22Rv1 (cell line): ENCODE measurements around the gene SPIN2A.
"Not testable (repeated sequence)": the region's sequence is repeated elsewhere in the genome, so short reads cannot be mapped to it uniquely, and the experiment has no call there.

ENCODE experiments used
- H3K27ac ChIP-seq: fragments of 450-650 bp; 2 replicates; pipeline ENCODE4 v1.5.1; 2017
- CTCF ChIP-seq: fragments of 450-650 bp; IDR thresholded peaks from 2 replicates; pipeline ENCODE4 v1.5.1; 2017; ENCODE audit warnings: mild to moderate bottlenecking
- ZFX ChIP-seq: fragments of 450-650 bp; IDR thresholded peaks from 2 replicates; pipeline ENCODE4 v1.6.1; 2017; ENCODE audit warnings: antibody characterized with exemption, borderline replicate concordance

The SPIN2A gene

DNA sequence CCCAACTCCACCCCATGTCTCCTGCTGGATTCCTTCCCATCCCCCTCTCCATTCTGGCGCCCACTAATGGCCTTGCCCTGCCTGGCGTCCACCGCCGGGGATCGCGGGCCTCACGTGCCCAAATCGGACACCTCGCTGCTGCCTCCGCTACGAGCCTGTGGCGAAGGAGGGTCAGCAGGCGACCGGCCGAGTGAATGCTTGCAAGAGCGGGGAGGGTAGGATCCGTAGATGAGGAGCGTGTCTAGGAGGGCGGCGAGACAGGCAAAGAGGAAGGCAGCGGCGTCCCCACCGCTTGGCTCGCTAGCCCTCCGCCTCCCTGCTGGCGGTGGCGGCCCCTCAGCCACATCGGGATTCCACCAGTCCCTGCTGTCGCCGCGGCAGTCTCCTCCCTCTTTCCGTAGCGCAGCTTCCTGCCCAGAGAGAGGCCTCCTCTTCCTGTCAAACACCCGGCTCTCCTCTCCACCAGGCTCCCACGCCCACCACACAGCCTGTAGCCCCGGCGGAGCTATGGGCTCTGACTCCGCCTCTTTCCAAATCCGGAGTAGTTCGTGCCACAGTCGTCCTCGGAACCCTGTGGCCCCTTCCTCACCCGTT is 15.9 kb downstream of the SPIN2A start, which contains the start of gene SPIN2B:
SPIN2B (minus strand) TSS at position 387 of the 594 bp plus-strand sequence.
- H3K27ac ChIP-seq = peak within 1 kb of the TSS; percentile 63
- peak; percentile 22 for TF ChIP-seq CTCF
- no peak for TF ChIP-seq ZFX

DNA sequence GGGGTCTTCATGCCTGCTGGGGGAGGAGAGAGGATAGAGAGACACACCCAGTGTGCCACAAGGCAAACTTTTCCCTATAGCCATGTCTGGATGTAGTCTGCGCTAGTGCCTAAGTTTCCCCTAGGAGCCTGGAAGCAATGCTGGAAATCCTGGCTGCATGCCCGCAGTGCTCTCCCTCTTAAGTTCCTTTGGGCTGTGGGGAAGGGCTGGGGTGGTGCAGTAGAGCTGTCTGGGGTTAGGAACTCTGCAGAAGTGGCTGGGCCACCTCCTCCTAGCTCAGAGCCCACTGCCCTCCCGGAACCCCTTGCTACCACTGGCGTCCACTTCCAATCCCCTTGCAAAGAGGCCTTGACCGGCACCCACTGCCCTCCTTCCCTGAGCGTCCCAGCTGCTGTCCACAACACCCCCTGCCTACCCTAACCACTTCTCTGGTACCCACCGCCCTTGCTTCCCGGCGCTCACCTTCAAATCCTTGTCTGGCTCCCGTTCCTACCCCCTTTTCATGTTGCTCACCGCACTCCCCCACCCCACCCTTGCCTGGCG is 16.5 kb downstream of the SPIN2A start:
- H3K27ac ChIP-seq = peak overlapping the region; percentile 63

DNA sequence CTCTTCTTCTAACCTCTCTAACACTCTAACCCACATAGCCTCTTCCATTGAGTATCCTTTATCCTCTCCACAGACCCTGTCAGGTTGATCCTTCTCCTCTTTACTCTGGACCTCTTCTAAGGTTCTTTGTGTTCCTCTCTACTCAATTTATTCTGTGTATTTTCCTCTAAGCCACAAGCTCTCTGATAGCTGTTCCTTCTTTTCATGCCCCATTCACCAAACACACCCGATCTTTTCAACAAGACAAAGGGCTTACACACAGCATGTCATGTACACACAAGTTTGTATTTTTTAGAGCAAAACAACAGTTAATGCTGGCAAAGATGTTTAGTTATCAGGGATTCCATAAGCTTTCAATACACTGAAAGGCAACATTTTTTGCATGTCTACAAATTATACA is 17.8 kb downstream of the SPIN2A start:
- TF ChIP-seq ZFX = no peak
- no peak for TF ChIP-seq CTCF
- no peak overlapping the region for H3K27ac ChIP-seq

DNA sequence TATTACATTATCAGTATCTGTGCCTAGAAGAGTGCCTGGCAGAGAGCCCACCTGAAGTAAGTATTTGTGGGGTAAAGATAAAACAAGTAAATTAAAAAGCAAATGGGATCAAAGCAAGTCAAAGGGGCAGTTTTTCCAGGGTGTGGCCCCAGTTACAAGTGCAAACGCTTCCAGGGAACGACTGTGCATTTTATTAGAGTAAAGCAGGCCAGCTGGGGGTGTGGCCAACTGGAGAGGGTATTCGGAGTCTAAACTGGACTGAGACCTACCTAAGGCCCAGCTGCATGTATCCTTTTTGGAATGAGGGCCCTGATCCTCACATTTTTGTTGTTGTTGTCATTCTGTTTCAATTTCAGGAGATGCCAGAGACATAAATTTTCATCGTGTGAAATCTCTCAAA is 19.6 kb downstream of the SPIN2A start:
- not testable (repeated sequence) for H3K27ac ChIP-seq

GRCh38 chrX:57104921-57105398 is 32.2 kb downstream of the SPIN2A start:
- no peak overlapping the region for H3K27ac ChIP-seq
- TF ChIP-seq ZFX = no peak
- no peak for TF ChIP-seq CTCF

DNA sequence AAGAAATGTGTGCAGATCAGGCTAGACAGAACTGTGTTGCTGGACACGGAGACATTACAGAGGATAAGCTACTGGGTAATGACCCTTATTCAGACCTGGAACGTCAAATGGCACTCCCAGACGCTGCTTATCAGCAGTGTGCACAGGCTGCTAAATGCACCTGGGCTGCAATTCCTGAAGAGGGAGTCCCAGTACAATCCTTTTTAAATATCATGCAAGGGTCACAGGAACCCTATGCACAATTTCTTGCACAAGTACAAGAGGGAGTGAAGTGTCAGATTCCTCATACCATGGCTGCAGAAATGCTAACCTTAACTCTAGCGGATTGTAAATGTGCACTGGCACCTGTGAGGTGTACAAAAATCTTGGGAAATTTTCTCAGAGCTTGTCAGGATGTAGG is 32.8 kb downstream of the SPIN2A start:
- H3K27ac ChIP-seq = no peak overlapping the region

GRCh38 chrX:57103489-57103888 is 33.7 kb downstream of the SPIN2A start:
- no peak overlapping the region for H3K27ac ChIP-seq
- no peak for TF ChIP-seq ZFX
- TF ChIP-seq CTCF = no peak

More for the DNA sequence above, 32.8 kb downstream of the SPIN2A start:
- TF ChIP-seq CTCF (no peak), ZFX (no peak)

DNA sequence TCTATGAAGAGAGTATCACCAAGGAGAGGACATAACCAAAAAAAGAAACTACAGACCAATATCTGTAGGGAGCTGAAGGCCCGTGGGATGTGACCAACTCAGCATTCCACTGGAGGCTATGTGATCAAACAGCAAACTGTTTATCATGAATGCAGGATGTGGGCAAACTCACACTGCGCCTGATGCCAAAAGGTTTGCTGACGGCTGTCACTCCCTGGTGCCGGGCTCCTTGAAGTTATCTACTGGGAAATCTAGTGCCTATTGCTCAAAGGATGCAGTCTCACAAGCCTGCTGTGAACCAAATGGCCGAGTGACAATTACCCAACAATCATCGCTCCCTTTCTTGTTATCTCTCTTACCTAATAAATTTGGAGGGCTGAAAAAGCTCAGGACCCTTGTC is 34.3 kb downstream of the SPIN2A start:
- H3K27ac ChIP-seq = not testable (repeated sequence)
